HL-60 (cell line): ENCODE results near the gene UBE2QL1.

Source experiments
- DNase-seq, 2 experiments: peaks; one replicate each; pipeline ENCODE4 v3.0.0-alpha.2; 2010 to 2020; ENCODE audit warnings: low read depth in 1 of 2, low spot score in 1 of 2
- H3K27ac ChIP-seq: fragments of 250-450 bp; sonication (Bioruptor Pico); replicated peaks from 2 replicates; pipeline ENCODE4 v1.5.1; 2020; ENCODE audit warnings: mild to moderate bottlenecking, moderate library complexity
- H3K27me3 ChIP-seq: fragments of 250-450 bp; sonication (Bioruptor Pico); 2 replicates; pipeline ENCODE4 v1.5.1; 2021; ENCODE audit warnings: mild to moderate bottlenecking, moderate library complexity; ENCODE audit not compliant: insufficient read depth, poor library complexity, severe bottlenecking
- H3K4me3 ChIP-seq: replicated peaks from 2 replicates; pipeline ENCODE4 v1.5.1; 2011; ENCODE audit warnings: mild to moderate bottlenecking, control low read depth, low read length; ENCODE audit not compliant: insufficient read depth
- GABPA ChIP-seq: IDR thresholded peaks from 2 replicates; pipeline ENCODE4 v1.6.1; 2012; ENCODE audit warnings: low read depth
- POLR2AphosphoS5 ChIP-seq: IDR thresholded peaks from 2 replicates; pipeline ENCODE4 v1.6.1; 2012; ENCODE audit warnings: low read depth
- SPI1 ChIP-seq: IDR thresholded peaks from 2 replicates; pipeline ENCODE4 v1.6.1; 2012; ENCODE audit warnings: low read depth, mild to moderate bottlenecking, borderline replicate concordance
- TF ChIP-seq, protein P1 (sequence below): IDR thresholded peaks from one replicate; pipeline ENCODE4 v1.5.1; 2011; ENCODE audit warnings: low read length, control low read depth, inconsistent platforms; ENCODE audit not compliant: insufficient read depth
- TF ChIP-seq, protein P2 (sequence below): IDR thresholded peaks from 2 replicates; pipeline ENCODE4 v1.6.1; 2012; ENCODE audit warnings: low read depth; ENCODE audit not compliant: insufficient replicate concordance

The UBE2QL1 gene

DNA sequence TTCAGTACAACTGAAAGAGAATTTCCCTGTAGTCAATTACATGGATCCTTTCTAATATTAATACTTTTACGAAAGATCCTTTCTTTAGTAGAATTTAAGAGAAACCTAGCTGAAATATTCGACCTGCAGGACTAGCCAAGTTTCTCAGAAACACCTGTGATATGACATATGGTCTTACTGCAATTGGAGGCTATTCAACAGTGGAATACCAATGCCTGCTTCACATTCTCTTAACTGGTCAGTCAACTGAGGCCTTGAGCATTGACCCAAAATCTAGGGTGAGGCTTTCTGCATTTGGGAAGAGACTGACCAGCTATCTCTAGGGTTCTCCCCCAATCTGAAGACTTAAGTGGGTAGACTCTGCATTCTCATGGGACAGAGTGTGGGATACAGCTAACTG lies 12.3 kb downstream of the UBE2QL1 start:
- no peak overlapping the region for H3K27ac ChIP-seq
- H3K27me3 ChIP-seq: peaks cover 5% of the 10 kb centered on the region
- H3K4me3 ChIP-seq: no peak overlapping the region
- no peak for DNase-seq
- TF ChIP-seq GABPA (no peak), SPI1 (no peak), POLR2AphosphoS5 (no peak)
- TF ChIP-seq, protein P1, sequence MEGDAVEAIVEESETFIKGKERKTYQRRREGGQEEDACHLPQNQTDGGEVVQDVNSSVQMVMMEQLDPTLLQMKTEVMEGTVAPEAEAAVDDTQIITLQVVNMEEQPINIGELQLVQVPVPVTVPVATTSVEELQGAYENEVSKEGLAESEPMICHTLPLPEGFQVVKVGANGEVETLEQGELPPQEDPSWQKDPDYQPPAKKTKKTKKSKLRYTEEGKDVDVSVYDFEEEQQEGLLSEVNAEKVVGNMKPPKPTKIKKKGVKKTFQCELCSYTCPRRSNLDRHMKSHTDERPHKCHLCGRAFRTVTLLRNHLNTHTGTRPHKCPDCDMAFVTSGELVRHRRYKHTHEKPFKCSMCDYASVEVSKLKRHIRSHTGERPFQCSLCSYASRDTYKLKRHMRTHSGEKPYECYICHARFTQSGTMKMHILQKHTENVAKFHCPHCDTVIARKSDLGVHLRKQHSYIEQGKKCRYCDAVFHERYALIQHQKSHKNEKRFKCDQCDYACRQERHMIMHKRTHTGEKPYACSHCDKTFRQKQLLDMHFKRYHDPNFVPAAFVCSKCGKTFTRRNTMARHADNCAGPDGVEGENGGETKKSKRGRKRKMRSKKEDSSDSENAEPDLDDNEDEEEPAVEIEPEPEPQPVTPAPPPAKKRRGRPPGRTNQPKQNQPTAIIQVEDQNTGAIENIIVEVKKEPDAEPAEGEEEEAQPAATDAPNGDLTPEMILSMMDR: no peak
- TF ChIP-seq, protein P2, sequence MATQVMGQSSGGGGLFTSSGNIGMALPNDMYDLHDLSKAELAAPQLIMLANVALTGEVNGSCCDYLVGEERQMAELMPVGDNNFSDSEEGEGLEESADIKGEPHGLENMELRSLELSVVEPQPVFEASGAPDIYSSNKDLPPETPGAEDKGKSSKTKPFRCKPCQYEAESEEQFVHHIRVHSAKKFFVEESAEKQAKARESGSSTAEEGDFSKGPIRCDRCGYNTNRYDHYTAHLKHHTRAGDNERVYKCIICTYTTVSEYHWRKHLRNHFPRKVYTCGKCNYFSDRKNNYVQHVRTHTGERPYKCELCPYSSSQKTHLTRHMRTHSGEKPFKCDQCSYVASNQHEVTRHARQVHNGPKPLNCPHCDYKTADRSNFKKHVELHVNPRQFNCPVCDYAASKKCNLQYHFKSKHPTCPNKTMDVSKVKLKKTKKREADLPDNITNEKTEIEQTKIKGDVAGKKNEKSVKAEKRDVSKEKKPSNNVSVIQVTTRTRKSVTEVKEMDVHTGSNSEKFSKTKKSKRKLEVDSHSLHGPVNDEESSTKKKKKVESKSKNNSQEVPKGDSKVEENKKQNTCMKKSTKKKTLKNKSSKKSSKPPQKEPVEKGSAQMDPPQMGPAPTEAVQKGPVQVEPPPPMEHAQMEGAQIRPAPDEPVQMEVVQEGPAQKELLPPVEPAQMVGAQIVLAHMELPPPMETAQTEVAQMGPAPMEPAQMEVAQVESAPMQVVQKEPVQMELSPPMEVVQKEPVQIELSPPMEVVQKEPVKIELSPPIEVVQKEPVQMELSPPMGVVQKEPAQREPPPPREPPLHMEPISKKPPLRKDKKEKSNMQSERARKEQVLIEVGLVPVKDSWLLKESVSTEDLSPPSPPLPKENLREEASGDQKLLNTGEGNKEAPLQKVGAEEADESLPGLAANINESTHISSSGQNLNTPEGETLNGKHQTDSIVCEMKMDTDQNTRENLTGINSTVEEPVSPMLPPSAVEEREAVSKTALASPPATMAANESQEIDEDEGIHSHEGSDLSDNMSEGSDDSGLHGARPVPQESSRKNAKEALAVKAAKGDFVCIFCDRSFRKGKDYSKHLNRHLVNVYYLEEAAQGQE: no peak

DNA sequence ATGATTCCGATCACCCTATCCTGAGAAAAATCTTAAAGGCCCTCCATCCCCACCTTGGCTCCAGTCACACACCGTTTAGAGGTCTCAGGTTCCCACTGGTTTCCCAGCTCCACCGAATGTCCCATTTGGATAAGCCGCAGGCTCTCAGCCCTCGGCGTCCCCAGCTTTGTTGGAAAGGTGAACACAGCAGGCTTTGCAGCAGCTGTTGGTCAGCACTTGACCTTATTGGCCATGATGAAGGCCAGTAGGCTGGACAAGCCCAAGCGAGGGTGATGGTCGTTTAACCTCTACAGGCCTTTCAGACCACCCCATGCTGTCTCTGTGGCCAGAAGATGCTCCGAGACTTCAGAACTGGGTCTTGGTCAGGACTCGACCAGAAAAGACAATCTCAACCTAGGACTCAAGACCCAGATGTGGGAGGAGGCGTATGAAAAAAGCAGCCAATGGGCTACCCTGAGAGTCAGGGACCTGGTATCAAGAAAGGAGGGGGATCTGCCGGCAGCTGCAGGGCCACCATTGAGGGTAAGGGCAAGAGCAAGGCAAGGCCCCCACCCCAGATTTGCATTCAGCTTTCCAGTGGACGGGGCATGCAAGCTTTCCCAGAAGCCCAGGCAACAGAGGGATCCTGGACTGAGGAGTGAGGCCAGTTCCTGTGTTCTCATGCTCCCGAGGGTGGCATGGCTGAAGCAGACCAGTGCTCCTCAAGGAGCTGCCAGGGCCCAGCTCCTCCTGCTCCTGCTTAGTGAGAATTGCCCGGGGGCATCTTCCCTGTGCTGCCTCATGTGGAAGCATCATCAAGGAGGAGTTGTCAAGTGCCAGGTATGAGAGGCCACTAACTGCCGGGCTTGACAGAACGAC lies 13.4 kb downstream of the UBE2QL1 start:
- Histone ChIP-seq H3K4me3 (no peak overlapping the region), H3K27ac (no peak overlapping the region), H3K27me3 (peaks cover 5% of the 10 kb centered on the region)
- TF ChIP-seq, protein P1: no peak
- no peak for DNase-seq

DNA sequence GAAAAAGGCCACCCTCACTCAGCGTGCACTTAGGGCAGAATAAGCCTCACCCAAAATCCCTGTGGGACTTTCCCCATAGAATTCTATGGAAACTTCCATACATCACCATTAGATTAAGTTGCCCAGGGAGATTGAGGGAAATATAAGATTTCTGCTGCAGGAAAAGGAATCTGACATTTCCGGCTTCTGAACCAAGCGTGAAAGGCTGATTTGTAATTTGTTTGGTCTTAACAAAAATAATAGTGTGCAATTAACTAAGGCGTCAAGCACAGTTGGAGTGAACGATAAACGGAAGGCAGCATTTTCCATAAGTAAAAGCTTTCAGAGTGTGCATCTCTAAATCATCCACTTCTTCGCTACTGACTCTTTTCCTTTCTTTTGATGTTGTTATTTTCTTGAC lies 14.0 kb downstream of the UBE2QL1 start:
- peaks cover 5% of the 10 kb centered on the region for H3K27me3 ChIP-seq
- TF ChIP-seq SPI1 (no peak), GABPA (no peak)
- TF ChIP-seq, protein P2: no peak

DNA sequence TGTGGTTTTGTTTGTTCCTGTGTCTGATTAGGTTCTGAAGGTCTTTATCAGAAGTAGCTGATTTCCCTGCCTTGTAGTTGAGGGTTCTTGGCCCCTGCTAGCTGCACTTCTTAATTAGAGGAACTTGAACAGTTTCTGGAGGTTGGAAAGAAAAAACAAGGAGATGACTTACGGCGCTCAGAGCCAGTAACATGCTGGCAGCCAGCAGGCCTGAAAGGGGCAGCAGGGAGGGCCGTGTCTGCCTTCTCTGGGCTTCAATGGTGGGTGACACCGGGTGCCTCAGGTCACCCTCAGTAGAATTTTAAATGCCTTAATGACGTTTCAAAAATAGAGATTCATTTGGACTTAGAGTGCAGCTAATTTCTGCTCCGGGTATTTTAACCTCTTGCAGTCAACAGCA lies 15.8 kb downstream of the UBE2QL1 start:
- no peak overlapping the region for H3K27ac ChIP-seq
- no peak overlapping the region for H3K4me3 ChIP-seq
- TF ChIP-seq, protein P2: no peak
- TF ChIP-seq GABPA (no peak), POLR2AphosphoS5 (no peak)
- TF ChIP-seq, protein P1: no peak
- no peaks in the 10 kb centered on the region for H3K27me3 ChIP-seq
- no peak for DNase-seq

More for the DNA sequence above, 14.0 kb downstream of the UBE2QL1 start:
- no peak overlapping the region for H3K4me3 ChIP-seq
- H3K27ac ChIP-seq: no peak overlapping the region
- DNase-seq: no peak
